GM21619 (cell line): ENCODE results near the gene GPR68.
"Not testable (repeated sequence)": the region's sequence is repeated elsewhere in the genome, so short reads cannot be mapped to it uniquely, and the experiment has no call there.

Experiments used
- ATAC-seq: cut with Tn5 transposase; IDR thresholded peaks from one replicate; pipeline ENCODE4 v1.9.1; 2021; ENCODE audit not compliant: unreplicated experiment

GPR68 gene

DNA sequence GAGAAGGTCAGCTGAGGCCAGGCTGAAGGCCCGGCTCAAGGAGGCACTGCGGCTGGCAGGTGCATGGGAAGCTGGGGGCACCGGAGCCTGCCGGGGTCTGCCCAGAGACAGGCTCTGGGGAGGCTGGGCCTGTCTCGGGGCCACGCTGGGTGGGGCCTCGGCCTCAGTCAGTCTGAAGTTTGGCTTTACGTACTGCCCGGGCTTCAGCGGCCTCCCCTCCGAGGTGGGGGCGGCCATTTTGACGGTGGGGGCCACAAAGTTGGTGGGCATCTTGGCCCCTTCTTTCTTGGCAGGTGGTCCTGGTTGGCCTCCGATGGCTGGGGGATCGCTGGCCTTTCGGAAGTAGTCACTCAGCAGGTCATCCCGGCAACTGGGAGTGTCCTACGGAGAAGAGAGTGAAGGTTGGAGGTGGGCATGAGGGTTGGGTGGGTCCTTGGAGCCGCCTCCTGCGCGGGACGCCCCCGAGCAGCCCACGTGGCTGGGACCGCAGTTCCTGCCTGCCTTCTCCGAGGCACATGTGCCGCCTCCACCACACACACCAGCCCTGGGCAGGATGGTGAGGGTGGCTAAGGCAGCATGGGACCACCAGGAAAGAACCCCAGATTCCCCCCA lies 28.9 kb upstream of the GPR68 start:
- no peak for ATAC-seq

DNA sequence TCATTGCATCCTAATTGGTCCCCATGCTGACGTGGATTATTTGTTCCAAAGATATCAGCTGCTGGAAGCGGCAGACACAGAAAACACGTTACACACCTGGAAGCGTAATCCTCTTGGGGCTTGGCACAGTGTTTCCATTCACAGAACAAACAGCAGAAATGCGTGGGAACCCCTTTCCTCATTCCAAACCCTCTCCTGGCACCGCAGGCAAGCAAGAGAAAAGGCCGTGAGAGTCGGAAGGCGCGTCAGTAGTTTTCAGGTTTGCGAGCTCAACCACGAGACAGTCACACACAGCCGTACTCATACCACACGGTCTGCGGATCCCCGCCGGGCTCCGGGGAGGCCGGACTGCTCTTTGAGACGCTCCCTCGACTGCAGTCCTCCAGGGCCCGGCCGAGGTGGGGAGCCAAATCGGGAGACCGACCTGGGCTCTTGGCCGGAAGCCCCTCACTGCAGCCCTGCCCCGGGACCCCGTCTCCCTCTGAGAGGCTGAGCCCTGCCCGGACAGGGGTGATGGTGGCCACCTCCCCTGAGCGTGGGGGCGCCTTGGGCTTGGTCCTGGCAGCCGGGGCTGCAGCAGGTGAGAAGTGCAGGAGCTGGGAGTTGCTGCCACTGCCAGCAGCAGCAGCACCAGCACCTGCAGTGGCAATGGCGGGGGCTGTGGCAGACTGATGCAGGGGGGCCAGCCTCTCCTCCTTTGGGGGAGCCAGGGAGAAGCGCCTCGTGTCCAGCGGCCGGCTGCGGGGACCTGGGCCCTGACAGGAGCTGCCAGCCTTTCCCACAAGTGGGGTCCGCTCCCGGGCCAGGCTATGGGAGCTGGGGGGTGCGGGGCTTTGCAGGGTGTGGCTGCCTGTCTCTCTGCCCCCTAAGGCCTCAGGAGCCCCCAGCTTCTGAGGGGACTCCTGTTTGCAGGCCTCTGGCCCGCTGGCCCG lies 28.1 kb upstream of the GPR68 start:
- no peak for ATAC-seq

DNA sequence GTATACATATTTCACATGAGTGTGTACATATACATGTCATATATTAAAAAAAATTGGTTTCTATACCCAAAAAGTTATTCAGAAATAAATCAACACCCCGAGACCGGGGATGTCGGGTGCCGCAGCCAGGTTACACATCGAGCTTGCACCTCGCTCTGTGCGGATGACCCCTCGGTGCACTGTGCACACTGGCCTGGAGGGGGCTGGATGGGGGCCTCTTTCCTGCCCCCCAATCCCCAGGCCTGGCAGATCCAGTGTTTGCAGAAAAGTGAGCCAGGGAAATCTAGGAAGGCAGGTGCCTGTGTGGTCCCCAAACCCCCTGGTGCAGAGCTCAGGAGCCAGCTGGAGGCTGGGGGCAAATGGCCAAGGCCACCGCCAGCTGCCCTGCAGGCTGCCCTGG lies 27.1 kb upstream of the GPR68 start:
- no peak for ATAC-seq

DNA sequence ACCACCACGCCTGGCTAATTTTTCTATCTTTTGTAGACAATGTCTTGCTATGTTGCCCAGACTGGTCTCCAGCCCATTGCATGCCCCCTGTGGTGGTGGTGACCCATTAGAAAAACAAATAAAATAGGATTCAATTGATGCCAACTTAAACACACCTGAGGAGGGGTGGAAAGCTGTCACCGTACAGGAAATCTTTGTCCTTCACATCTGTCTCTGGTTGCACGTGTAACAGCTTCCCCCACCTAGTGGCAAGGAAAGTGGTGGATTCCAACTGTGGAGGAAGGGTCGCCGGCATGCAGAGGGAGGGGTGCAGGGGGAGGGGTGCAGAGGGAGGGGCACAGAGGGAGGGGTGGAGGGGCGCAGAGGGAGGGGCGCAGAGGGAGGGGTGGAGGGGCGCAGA lies 26.1 kb upstream of the GPR68 start:
- ATAC-seq: no peak

DNA sequence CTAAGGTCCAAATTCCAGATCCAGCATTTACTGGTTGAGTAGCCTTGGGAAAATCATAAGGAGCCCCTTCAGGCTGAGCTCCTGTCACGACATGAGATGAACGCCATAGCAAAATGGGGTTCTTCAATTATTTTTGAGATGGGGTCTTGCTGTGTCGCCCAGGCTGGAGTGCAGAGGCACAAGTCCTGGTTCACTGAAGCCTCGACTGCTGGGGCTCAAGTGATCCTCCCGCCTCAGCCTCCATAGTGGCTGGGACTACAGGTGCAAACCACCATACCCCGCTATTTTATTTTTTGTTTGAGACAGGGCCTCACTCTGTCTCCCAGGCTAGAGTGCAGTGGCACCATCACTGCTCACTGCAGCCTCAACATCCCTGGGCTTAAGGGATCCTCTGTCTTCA lies 25.7 kb upstream of the GPR68 start:
- ATAC-seq: no peak

DNA sequence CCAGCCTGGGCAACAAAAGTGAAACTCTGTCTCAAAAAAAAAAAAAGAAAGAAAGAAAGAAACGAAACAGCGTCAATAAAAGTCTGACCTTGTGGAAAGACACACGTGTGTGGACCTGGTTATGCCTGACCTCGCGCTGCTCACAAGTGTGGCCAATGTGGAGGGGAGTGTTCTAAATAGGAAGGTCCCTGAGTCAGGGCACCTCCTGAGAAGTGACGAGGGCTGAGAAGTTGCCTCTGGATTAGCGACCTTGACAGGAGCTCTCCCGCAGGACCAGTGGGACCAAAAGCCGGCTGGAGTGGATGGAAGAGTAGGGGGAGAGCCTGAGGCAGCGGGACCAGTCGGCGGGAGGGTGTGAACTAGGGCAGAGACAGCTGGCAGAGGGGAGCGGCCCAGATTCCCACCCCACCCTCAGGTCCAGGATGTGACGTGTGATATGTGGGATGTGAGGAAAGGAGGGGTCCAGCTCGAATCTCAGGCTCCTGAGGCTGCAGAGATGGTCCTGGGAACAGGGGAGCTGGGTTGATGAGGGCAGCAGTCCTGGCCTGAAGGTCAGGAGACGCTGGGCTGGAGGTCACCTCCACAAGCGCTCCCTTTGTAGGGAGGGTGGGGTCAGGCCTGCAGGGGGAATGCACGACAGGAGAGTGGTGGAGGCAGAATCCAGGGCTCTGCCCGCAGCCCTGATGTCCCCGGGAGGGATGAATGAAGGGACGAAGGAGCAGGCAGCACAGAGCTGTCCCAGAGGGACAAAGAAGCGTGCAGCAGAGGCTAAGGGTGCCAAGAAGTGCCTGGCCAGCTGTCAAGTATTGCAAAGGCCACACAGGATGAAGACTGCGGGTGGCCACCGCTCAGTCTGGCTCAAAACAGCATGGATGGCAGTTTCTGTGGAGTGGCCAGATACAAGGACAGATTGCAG lies 24.8 kb upstream of the GPR68 start:
- no peak for ATAC-seq

DNA sequence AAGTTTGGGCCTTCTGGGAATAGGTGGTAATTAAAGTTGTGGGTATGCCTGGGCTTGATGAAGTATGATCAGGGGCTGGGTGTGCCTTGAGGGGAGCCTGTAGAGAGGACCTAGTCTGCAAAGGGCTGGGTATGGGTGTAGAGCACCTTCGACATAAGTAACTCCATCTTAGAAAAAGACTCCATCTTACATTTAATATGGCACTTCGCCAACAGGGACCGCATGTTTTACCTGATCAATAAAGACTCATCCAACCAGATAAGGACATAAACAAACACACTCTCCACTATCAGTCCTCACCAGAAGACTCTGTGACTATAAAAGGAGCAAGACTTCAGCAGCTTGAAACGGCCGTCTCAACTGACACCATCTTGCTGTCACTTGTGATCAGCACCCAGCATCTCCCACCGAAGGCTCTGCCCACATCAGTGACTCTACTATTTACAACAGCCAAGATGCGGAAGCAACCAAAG lies 23.5 kb upstream of the GPR68 start:
- no peak for ATAC-seq

DNA sequence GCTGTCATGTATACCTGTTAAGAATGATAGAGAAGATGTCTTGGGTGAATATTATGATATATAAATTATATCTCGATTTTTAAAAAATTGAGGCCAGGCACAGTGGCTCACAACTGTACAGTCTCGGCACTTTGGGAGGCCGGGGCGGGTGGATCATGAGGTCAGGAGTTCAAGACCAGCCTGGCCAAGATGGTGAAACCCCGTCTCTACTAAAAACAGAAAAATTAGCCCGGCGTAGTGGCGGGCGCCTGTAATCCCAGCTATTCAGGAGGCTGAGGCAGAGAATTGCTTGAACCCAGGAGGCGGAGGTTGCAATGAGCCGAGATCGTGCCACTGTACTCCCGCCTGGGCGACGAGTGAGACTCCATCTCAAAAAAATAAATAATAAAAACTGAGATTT lies 21.8 kb upstream of the GPR68 start:
- ATAC-seq: not testable (repeated sequence)

DNA sequence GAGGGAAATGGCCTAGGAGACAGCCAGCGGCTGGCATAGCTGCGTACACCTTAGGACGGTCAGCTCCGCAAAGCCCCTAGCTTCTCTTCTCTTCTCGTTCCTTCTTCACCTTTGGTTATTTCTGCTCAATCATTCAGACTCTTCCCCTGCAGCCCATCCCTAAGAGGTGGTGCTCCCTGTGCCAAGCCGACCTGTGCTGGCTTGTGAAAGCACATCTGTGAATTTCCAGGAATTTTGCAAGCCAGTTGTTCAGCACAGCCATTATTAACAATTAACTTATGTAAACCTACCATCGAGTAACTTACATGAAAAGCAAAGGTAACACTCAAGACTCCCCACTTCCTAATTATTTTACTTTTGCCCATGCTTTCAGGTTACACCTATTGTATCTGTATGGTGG lies 20.9 kb upstream of the GPR68 start:
- no peak for ATAC-seq

DNA sequence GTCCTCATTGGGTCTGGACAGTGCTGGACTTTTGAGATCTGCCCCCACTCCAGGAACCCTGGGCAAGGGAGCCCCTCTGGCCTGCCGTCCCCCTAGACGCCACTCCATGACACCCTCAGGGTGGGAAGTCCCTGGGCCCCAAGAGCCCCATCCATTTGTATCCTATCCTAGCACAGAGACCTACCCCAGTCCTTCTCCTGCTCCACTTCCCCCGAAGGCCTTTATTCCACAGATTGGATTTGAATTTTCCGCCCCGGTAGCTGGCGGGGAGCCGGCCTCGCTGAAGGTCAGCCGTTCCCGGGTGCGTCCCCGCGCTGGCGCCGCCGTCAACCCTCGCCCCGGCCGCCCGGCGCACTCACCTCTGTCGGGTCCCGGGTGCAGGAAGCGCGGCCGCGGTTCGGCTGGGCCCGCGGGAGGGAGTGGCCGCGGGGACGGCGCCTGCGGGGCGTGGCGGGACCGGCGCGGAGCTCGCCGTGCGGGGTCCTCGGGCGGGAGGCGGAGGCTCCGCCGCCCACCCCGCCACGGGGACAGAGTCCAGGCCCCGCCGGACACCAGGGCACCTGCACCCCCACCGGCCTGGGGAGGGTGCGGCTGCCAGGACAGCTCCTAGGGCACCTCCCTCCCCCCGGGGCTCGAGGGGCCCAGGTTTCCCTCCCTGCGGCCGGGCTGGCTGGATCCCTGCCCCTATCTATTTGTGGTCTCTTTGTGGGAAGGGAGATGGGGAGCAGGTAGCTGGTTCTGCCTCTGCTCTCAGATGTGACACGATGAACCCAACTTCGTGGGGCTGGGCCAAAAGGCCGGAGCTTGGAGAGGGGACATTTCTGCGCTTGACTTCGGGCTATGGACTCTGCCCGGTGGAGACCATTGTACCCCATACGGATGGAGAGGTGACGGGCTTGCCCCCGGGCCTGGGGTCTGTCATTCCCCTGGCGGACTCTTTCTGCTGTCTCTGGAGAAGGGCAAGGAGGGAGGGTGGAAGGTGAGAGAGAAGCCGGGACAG lies 19.9 kb upstream of the GPR68 start:
- ATAC-seq: no peak

DNA sequence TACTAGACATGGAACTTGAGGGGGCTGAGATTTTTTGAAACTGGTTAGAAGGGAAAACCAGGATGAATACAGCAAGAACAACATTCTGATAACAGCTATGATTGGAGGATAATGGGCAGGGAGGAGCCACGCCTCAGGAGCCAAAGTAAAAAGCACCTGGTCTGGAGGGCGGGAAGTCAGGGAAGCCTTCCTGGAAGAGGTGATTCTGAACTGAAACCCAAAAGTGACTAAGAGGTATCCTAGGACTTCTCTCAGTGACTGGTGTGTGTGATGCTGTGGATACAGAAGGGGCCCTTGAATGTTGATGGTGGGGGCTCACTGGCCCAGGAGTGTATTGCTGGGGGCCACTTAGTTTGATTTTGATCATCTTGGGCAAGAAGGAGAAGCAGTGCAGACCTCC lies 18.8 kb upstream of the GPR68 start:
- no peak for ATAC-seq

DNA sequence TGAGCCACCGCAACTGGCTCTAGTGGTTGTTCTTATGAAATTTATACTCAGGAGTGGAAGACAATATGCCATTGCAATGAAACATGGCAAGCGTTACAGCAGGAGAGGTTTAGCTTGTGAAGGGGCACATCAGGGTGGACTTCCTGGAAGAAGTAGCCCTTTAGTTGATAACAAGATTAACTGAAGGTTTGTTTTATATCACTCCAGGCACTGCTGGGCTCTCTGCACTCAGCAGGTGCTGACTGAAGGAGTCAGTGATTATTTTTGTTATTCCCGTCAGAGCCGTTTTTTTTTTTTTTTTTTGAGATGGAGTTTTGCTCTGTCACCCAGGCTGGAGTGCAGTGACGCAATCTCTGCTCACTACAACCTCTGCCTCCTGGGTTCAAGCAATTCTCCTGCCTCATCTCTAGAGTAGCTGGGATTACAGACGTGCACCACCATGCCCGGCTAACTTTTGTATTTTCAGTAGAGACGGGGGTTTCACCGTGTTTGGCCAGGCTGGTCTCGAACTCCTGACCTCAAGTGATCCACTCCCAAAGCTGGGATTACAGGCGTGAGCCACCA lies 17.6 kb upstream of the GPR68 start:
- no peak for ATAC-seq

DNA sequence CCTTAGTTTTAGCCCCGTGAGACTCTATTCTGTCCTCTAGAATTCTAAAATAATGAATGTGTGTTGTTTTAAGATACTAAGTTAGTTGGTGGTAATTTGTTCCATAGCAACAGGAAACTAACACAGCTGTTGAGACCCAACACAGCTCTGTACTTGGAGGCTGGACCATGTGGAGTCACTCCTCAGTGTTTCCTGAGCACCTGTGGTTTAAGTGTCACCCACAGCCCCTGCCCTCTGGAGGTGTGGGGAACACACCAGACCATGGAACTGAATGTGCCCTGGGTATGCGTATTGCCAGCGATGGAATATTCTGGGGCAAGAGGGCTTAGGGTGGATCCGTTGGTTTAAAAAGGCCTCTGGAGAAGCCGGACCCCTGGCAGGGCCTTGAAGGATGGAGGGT lies 16.6 kb upstream of the GPR68 start:
- no peak for ATAC-seq

DNA sequence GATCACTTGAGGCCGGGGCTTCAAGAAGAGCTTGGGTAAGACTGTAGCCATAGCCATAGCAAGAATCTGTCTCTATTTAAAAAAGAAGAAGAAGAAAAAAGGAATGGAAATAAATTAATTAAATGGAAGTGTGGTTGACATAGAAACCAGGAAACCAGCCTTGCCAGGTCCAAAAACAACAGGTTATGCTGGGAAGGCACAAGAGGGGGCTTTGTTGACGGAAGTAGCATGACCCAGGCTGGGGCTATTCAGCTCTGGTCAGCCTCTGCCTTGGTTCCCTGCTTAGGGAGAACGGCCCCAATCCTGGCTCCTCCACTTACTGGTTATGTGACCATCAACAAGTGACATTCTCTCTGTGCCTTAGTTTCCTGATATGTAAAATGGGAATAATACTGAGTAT lies 14.4 kb upstream of the GPR68 start:
- ATAC-seq: no peak

DNA sequence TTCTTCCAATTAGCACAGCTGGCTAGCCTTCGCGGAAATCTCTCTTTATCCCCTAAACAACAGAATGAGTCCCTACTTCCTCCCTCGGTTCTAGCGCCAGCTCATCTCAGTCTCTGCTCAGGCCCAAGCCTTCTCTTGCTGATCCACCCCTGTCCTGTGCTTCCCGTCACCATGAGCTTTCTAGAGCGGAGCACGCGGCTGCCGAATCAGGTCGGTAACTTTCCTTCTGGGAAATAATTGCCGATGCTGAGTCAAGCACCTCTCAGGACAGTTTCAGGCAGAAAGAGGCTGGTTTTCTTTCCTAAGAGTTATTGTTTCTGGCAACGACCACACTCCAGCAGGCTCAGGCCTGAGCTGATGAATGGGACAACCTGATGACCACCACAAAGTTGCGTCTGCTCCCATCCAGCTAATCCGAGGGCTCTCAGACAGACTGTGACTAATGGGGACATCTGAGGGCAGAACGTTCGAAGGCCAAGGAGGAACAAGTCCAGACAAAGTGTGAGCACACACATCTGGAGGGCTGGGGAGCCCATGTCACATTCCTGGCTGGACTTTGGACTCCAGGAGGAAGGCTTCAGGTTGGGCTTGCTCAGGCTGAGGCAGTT lies 13.6 kb upstream of the GPR68 start:
- no peak for ATAC-seq

DNA sequence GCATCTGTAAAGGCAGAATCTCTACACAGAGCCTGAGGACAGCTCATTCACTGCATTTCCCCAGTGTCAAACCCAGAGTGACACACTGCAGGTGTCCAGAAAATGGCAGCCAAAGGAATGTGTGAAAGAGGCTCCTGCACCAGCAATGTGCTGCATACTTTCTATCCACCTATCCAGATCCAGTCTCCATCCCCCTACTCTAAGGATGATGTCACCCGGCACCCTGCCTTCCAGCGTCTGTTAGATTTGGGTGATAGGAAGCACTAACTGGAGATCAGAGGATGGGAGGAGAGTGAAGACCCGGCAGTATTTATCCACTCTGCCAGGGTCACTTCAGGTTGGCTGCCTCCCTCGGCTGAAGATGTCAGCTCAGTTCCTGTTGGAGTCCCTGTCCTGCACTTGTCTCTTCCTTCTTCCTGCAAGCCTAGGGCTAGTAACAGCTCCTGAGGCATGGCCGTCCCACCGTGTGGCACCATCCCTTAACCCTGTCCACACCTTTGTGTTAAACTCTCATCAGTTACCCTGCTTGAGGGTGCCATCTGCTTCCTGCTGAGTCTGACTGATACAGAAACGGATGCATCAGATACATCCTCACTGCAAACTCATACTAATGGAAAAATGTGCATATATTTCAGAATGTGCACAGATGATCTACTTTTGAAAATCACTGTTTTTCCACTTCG lies 13.0 kb upstream of the GPR68 start:
- no peak for ATAC-seq

DNA sequence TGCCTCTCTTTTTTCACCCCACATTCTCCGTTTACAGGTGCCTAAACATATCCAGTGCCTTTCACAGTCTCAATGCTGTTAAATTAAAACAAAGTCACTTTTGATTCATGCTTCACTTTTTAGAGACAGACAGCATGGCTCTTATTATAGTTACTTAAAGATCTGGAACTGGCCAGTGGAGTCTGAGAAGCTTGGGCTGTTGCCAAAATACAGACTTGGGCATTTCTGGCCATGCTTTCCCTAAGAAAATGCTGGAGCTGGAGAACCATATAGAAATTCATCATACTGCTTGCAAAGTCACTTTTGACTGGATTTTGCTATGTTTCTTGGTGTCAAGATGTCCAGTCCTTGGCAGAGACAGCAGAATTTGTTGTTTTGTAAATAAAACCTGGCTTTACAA lies 12.2 kb upstream of the GPR68 start:
- no peak for ATAC-seq

DNA sequence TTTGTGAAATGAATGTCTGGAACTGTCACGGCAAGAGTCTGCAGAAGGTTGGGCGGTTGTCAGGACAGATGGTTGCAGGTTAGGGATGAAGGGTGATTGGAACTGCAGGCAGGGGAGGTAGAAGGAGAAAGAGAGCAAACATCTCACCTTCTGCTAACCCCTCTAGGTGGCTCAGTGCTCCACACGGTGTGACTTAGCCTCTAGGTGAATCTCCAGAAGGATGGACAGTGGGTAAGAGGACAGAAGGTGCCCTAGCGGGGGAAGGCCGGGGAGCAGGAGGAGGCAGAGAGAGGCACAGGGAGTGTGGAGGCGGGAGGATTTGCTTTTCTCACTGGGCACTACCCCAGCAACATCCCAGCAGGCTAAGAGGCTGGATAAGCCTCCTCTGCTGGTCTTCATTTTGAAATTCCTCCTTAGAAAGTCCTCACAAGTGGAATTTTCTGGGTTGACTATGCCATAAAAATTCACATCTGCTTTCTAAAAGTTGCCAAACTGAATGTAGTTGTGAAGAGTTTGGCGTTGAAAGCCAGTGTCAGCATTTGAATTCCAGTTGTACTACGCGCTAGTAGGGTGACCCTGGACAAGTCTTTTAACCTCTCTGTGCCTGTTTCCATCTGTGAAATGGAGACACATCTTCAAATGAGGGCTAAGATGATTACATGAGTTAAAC lies 10.7 kb upstream of the GPR68 start:
- ATAC-seq: no peak
